DND-41 (cell line): Measurements from ENCODE around the gene PRAC2.

Experiments used
- CTCF ChIP-seq: IDR thresholded peaks from 2 replicates; pipeline ENCODE4 v1.5.1; 2012; ENCODE audit warnings: borderline replicate concordance, low read length, moderate library complexity, mild to moderate bottlenecking; ENCODE audit not compliant: poor library complexity, severe bottlenecking; ENCODE audit errors: extremely low read depth
- EZH2 ChIP-seq: IDR thresholded peaks from 3 replicates; pipeline ENCODE4 v1.6.1; 2012; ENCODE audit warnings: borderline replicate concordance, low read depth, mild to moderate bottlenecking, moderate library complexity, low read length, inconsistent platforms; ENCODE audit not compliant: severe bottlenecking

- no peak for TF ChIP-seq CTCF
- TF ChIP-seq EZH2: no peak
These were observed 4.0 kb upstream of the PRAC2 start for GRCh38 chr17:48718761-48719641.
